ENCODE results near the gene CREBBP.

DNA sequence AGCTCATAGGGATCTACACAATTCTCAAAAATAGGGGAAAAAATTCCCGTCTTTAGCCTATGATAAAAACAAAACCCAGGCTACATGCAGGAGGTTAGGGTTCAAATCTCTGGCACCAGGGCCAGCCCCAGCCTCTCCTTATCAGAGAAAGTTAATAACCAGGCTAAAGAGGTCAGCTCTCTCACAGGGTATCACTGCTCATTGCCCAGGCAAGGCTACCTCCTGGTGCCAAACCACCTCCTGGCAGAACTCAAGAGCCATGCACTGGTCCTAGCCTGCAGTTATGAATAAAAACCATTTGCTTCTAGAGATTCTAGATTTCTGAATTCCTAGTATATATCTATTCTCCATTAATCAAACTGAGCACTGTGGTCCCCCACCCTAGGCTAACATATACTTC lies 65.8 kb downstream of the CREBBP start:
- TF ChIP-seq CTCF (conservative IDR thresholded peaks at IDR 0.05) (no peak), ZFX (IDR thresholded peaks at IDR 0.05) (no peak)
